ENCODE results near the gene BARHL1.

The BARHL1 gene

GRCh38 chr9:132541051-132541450 is 41.4 kb upstream of the BARHL1 start:
- H3K36me3 ChIP-seq (ENCODE audit: control insufficient read depth in 2 of 2, insufficient read depth in 1 of 2, low read length in 2 of 2) = no peaks in the 10 kb centered on the region
- ChIA-PET POLR2A (no interaction called here), CTCF (no interaction called here)

GRCh38 chr9:132541870-132542830 is 40.3 kb upstream of the BARHL1 start:
- TF ChIP-seq ZNF692 (tag by site-specific recombination; IDR thresholded peaks at IDR 0.05) (0 out of 2 replicates have a peak, but pooled peaks have one; percentile 33), ZNF513 (tag by site-specific recombination; IDR thresholded peaks at IDR 0.05) (no peak)
- Histone ChIP-seq H3K27ac (ENCODE audit: extremely low read depth, low read depth, low read length) (no peak overlapping the region), H3K9me3 (ENCODE audit: control insufficient read depth, insufficient read depth, low read depth, low read length) (no peaks in the 10 kb centered on the region), H3K4me3 (ENCODE audit: low read depth, low read length) (no peak overlapping the region), H3K4me1 (ENCODE audit: control insufficient read depth, insufficient read depth, low read length) (no peaks in the 10 kb centered on the region; the same call in 1 of the 2 replicates), H3K36me3 (ENCODE audit: control insufficient read depth in 2 of 2, insufficient read depth in 1 of 2, low read length in 2 of 2) (no peaks in the 10 kb centered on the region)
- ChIA-PET POLR2A (interaction anchor here (0.5 kb wide), 1 partner anchor 30 kb away, joined by 3 read pairs; no protein-coding TSS in a partner anchor), CTCF (interaction anchor here (0.6 to 0.7 kb wide), 2 partner anchors 201 to 782 kb away, joined by 3 read pairs; no protein-coding TSS in a partner anchor)

More at GRCh38 chr9:132541051-132541450, 41.4 kb upstream of the BARHL1 start:
- Histone ChIP-seq H3K27ac (ENCODE audit: extremely low read depth, low read depth, low read length) (no peak overlapping the region), H3K4me1 (ENCODE audit: control insufficient read depth, insufficient read depth, low read length) (no peaks in the 10 kb centered on the region), H3K4me3 (ENCODE audit: low read depth, low read length) (no peak overlapping the region), H3K9me3 (ENCODE audit: control insufficient read depth, insufficient read depth, low read depth, low read length) (no peaks in the 10 kb centered on the region)
- TF ChIP-seq INSM2 (tag by site-specific recombination; IDR thresholded peaks at IDR 0.05) = no peak
- no peak for TF ChIP-seq ZNF830 (tag by site-specific recombination; IDR thresholded peaks at IDR 0.05; ENCODE audit: low read depth)
- TF ChIP-seq ZNF776 (tag by site-specific recombination; IDR thresholded peaks at IDR 0.05; ENCODE audit: borderline replicate concordance) = no peak
- no peak for TF ChIP-seq KLF17 (tag by site-specific recombination; IDR thresholded peaks at IDR 0.05)
- no peak for TF ChIP-seq ZNF394 (tag by site-specific recombination; IDR thresholded peaks at IDR 0.05; ENCODE audit: borderline replicate concordance)
- no peak for TF ChIP-seq SETDB1 (IDR thresholded peaks at IDR 0.05; ENCODE audit: insufficient read length, low read length)
- TF ChIP-seq ZNF791 (tag by site-specific recombination; IDR thresholded peaks at IDR 0.05) = no peak
- TF ChIP-seq ZBTB7A (tag by site-specific recombination; IDR thresholded peaks at IDR 0.05; ENCODE audit: low read depth) = no peak

- H3K4me3 ChIP-seq (ENCODE audit: low read depth, low read length) = no peak overlapping the region
Measured at GRCh38 chr9:132543251-132543650, 39.2 kb upstream of the BARHL1 start.

More at GRCh38 chr9:132543251-132543650, 39.2 kb upstream of the BARHL1 start:
- CTCF ChIA-PET = interaction anchor here (0.6 kb wide), 4 partner anchors 94 to 784 kb away, joined by 3 read pairs; no protein-coding TSS in a partner anchor
- TF ChIP-seq ZNF571 (tag by site-specific recombination; IDR thresholded peaks at IDR 0.05) (no peak), ZNF670 (tag by site-specific recombination; IDR thresholded peaks at IDR 0.05; ENCODE audit: low read depth) (no peak), ZNF433 (tag by site-specific recombination; IDR thresholded peaks at IDR 0.05; ENCODE audit: low read depth) (no peak), KLF17 (tag by site-specific recombination; IDR thresholded peaks at IDR 0.05) (no peak)
- Histone ChIP-seq H3K27ac (ENCODE audit: extremely low read depth, low read depth, low read length) (no peak overlapping the region), H3K9me3 (ENCODE audit: control insufficient read depth, insufficient read depth, low read depth, low read length) (no peaks in the 10 kb centered on the region), H3K36me3 (ENCODE audit: control insufficient read depth in 2 of 2, insufficient read depth in 1 of 2, low read length in 2 of 2) (no peaks in the 10 kb centered on the region), H3K4me1 (ENCODE audit: control insufficient read depth, insufficient read depth, low read length) (no peaks in the 10 kb centered on the region; the same call in 1 of the 2 replicates)
- POLR2A ChIA-PET = no interaction called here
